ENCODE results near the gene WDR45B. TPM values are rescaled to one million over a fixed set of nuclear protein-coding genes. Genes with fewer than 3 reads are reported as not detected.
"Not testable (repeated sequence)": the region's sequence is repeated elsewhere in the genome, so short reads cannot be mapped to it uniquely, and the experiment has no call there.

Gene WDR45B
- total and polyA plus RNA-seq, 7 donors = 21.4 to 62.7 (median 32.6) TPM

GRCh38 chr17:82655038-82655479 lies 6.8 kb upstream of the WDR45B start:
- no peak overlapping the region for H3K4me3 ChIP-seq
- H3K9me3 ChIP-seq = no peaks in the 10 kb centered on the region
- H3K27ac ChIP-seq = peak overlapping the region; percentile 30
- 60 to 65% (median 62%) methylated on average over 15 of the region's 15 CpGs for WGBS, 3 donors
- intact Hi-C loops (cut with DNase I) = no loop called here
- H3K4me1 ChIP-seq = no peaks in the 10 kb centered on the region
- H3K27me3 ChIP-seq (ENCODE audit: insufficient read depth in 3 of 3, low read length in 2 of 3) = no peaks in the 10 kb centered on the region
- ATAC-seq (no peak), DNase-seq (peak in 1 of 2 donors; percentile 31)
- TF ChIP-seq CTCF (IDR thresholded peaks at IDR 0.05) = no peak
- H3K36me3 ChIP-seq (ENCODE audit: insufficient read depth in 1 of 2, low read depth in 1 of 2) = peaks cover 0 to 44% of the 10 kb centered on the region in 2 donors

- H3K27ac ChIP-seq = peak overlapping the region; percentile 30
- 83 to 92% (median 89%) methylated on average over 6 of the region's 6 CpGs for WGBS, 3 donors
- peaks cover 0 to 40% of the 10 kb centered on the region in 2 donors for H3K36me3 ChIP-seq (ENCODE audit: insufficient read depth in 1 of 2, low read depth in 1 of 2)
- peak in 1 of 2 donors; percentile 15 for DNase-seq
- intact Hi-C loops (cut with DNase I) = loop anchor here in 1 of 2 donors (5.0 kb wide), 1 partner anchor 48 kb away; no protein-coding TSS in a partner anchor
- H3K9me3 ChIP-seq; H3K27me3 ChIP-seq (ENCODE audit: insufficient read depth in 3 of 3, low read length in 2 of 3); H3K4me1 ChIP-seq; H3K4me3 ChIP-seq; ATAC-seq: not testable (repeated sequence)
Measured at GRCh38 chr17:82654611-82655010, 6.4 kb upstream of the WDR45B start.

GRCh38 chr17:82653651-82654528 lies 5.6 kb upstream of the WDR45B start:
- Histone ChIP-seq H3K4me1 (no peaks in the 10 kb centered on the region), H3K4me3 (no peak overlapping the region), H3K27ac (no peak overlapping the region), H3K27me3 (ENCODE audit: insufficient read depth in 3 of 3, low read length in 2 of 3) (no peaks in the 10 kb centered on the region), H3K9me3 (no peaks in the 10 kb centered on the region), H3K36me3 (ENCODE audit: insufficient read depth in 1 of 2, low read depth in 1 of 2) (peaks cover 0 to 33% of the 10 kb centered on the region in 2 donors)
- intact Hi-C loops (cut with DNase I) = loop anchor here in 1 of 2 donors (5.0 kb wide), 1 partner anchor 48 kb away; no protein-coding TSS in a partner anchor
- TF ChIP-seq CTCF (IDR thresholded peaks at IDR 0.05) = no peak
- peak in 1 of 2 donors; percentile 47 for DNase-seq
- 76 to 80% (median 79%) methylated on average over 29 to 30 of the region's 30 CpGs for whole genome bisulfite sequencing, 3 donors
- no peak for ATAC-seq

- no peaks in the 10 kb centered on the region for H3K9me3 ChIP-seq
- peaks cover 0 to 7% of the 10 kb centered on the region in 2 donors for H3K36me3 ChIP-seq (ENCODE audit: insufficient read depth in 1 of 2, low read depth in 1 of 2)
- 56 to 71% (median 56%) methylated on average over 10 of the region's 10 CpGs for WGBS, 3 donors
- peaks cover 11% of the 10 kb centered on the region for H3K4me1 ChIP-seq
- H3K27ac ChIP-seq = no peak overlapping the region
- no peak for TF ChIP-seq CTCF (IDR thresholded peaks at IDR 0.05)
- ATAC-seq = no peak
- intact Hi-C loops (cut with DNase I) = loop anchor here in 1 of 2 donors (5.0 kb wide), 1 partner anchor 52 kb away; no protein-coding TSS in a partner anchor
- DNase-seq = no peak
- H3K4me3 ChIP-seq = no peak overlapping the region
- no peaks in the 10 kb centered on the region for H3K27me3 ChIP-seq (ENCODE audit: insufficient read depth in 3 of 3, low read length in 2 of 3)
Measured at GRCh38 chr17:82650723-82651122, 2.5 kb upstream of the WDR45B start.

Measured in psoas muscle (tissue), 8 donors.